ENCODE results near the gene PLXNA2.

- TF ChIP-seq ELF1 (CRISPR knock-in tag; IDR thresholded peaks at IDR 0.05) (no peak), NFIB (CRISPR knock-in tag; IDR thresholded peaks at IDR 0.05; ENCODE audit: borderline replicate concordance) (no peak), RFX5 (IDR thresholded peaks at IDR 0.05; ENCODE audit: low read depth, low read length) (no peak), CTCF (CRISPR knock-in tag; IDR thresholded peaks at IDR 0.05) (no peak), ZBTB40 (IDR thresholded peaks at IDR 0.05) (no peak), ZBTB40 (CRISPR knock-in tag; IDR thresholded peaks at IDR 0.05) (no peak), NR2F2 (IDR thresholded peaks at IDR 0.05; ENCODE audit: borderline replicate concordance, low read depth) (no peak)
Measured at GRCh38 chr1:208068407-208068806, 175.8 kb downstream of the PLXNA2 start.

All from HepG2 (cell line).